ENCODE measurements around the gene LAMC1. TPM values are rescaled to one million over a fixed set of nuclear protein-coding genes. Genes with fewer than 3 reads are reported as not detected.

LAMC1 gene
- total and polyA plus RNA-seq, 2 experiments from 2014 or later, result 185 to 686 TPM

DNA sequence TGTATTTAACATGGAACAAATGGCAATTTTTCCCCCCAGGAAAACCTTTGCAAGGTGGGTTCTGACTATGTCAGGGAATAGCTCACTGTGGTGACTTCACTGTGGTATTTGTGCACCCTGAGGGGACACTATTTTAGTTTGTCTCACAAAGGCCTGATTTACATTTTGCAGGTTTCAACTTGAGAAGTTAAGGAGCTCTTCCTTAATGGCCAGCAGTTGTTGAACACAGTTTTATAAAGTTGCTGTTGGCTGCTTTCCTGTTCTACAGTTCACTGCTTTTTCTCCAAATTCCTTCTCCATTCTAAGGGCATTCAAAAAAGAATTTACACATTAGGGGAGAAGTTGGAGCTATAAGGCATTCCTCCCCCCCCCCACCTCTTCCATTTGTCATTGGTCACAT, 4.6 kb downstream of the LAMC1 start:
- no peak overlapping the region for H2AFZ ChIP-seq
- DNase-seq, result no peak
- peaks cover 23% of the 10 kb centered on the region; the same call in 1 of the 2 replicates for H3K36me3 ChIP-seq (ENCODE audit: low read depth)
- peak overlapping the region; percentile 95 for H3K9ac ChIP-seq
- in situ Hi-C loops (cut with MboI), result no loop called here
- no peaks in the 10 kb centered on the region for H3K9me3 ChIP-seq (ENCODE audit: low read depth)
- peak overlapping the region; percentile 97 for H3K4me3 ChIP-seq
- no peak for TF ChIP-seq EZH2phosphoT487 (IDR thresholded peaks at IDR 0.05; ENCODE audit: insufficient read depth, low read depth)
- no peak for TF ChIP-seq EZH2 (IDR thresholded peaks at IDR 0.05; ENCODE audit: insufficient read depth, poor library complexity, severe bottlenecking)
- peaks cover 53% of the 10 kb centered on the region for H3K4me1 ChIP-seq (ENCODE audit: insufficient read depth)
- H3K79me2 ChIP-seq (ENCODE audit: insufficient read depth), result peaks cover 91% of the 10 kb centered on the region
- no peaks in the 10 kb centered on the region for H3K9me2 ChIP-seq (ENCODE audit: insufficient read depth)
- peak overlapping the region; percentile 98 for H3K27ac ChIP-seq
- H3K27me3 ChIP-seq (replicated peaks; ENCODE audit: insufficient read depth), result no peaks in the 10 kb centered on the region
- H3F3A ChIP-seq (ENCODE audit: insufficient read depth), result peaks cover 74% of the 10 kb centered on the region
- no peaks in the 10 kb centered on the region for H4K20me1 ChIP-seq (ENCODE audit: insufficient read depth)
- H3K4me2 ChIP-seq (ENCODE audit: unreplicated experiment), result peak overlapping the region; percentile 99

- Histone ChIP-seq H3K4me3 (peak overlapping the region; percentile 97), H3K4me1 (ENCODE audit: insufficient read depth) (peaks cover 57% of the 10 kb centered on the region), H3K36me3 (ENCODE audit: low read depth) (peaks cover 30% of the 10 kb centered on the region; the same call in 1 of the 2 replicates), H3K9me2 (ENCODE audit: insufficient read depth) (no peaks in the 10 kb centered on the region), H3K27me3 (replicated peaks; ENCODE audit: insufficient read depth) (no peaks in the 10 kb centered on the region), H2AFZ (no peak overlapping the region), H3F3A (ENCODE audit: insufficient read depth) (peaks cover 85% of the 10 kb centered on the region), H3K79me2 (ENCODE audit: insufficient read depth) (peaks cover 100% of the 10 kb centered on the region), H3K27ac (peak overlapping the region; percentile 82), H3K9me3 (ENCODE audit: low read depth) (no peaks in the 10 kb centered on the region), H4K20me1 (ENCODE audit: insufficient read depth) (peaks cover 6% of the 10 kb centered on the region; the same call in 1 of the 2 replicates), H3K4me2 (ENCODE audit: unreplicated experiment) (peak overlapping the region; percentile 99), H3K9ac (peak overlapping the region; percentile 95)
- TF ChIP-seq EZH2 (IDR thresholded peaks at IDR 0.05; ENCODE audit: insufficient read depth, poor library complexity, severe bottlenecking) (no peak), EZH2phosphoT487 (IDR thresholded peaks at IDR 0.05; ENCODE audit: insufficient read depth, low read depth) (no peak)
- WGBS, 2 experiments (ENCODE audit: low coverage in 1 of 2, low lambda C conversion rate in 2 of 2, missing lambda C conversion rate in 2 of 2), result 2% methylated on average over 3 of the region's 3 CpGs
- in situ Hi-C loops (cut with MboI), result no loop called here
- DNase-seq, result peak; percentile 92
Observed at GRCh38 chr1:183029591-183030000, 6.4 kb downstream of the LAMC1 start.

DNA sequence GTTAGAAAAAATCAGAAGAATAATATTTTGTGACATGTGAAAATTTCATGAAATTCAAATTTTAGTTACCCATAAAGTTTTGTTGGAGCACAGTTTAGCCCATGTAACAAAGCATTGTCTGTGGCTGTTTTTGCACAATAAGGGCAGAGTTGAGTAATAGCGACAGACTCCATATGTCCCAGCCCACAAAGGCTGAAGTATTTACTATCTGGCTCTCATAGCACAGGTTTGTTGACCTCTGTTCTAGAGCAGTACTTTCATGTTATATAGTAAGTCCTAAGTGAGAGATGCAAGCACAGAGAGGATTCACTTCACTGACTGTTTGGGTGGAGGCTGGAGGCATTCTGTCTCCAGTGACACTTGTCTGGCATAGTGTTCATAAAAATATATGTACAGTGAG, 6.8 kb downstream of the LAMC1 start:
- peaks cover 6% of the 10 kb centered on the region; the same call in 1 of the 2 replicates for H4K20me1 ChIP-seq (ENCODE audit: insufficient read depth)
- DNase-seq, result peak; percentile 76
- WGBS, 2 experiments (ENCODE audit: low coverage in 1 of 2, low lambda C conversion rate in 2 of 2, missing lambda C conversion rate in 2 of 2), result 20 to 21% methylated on average over 1 of the region's 1 CpG

DNA sequence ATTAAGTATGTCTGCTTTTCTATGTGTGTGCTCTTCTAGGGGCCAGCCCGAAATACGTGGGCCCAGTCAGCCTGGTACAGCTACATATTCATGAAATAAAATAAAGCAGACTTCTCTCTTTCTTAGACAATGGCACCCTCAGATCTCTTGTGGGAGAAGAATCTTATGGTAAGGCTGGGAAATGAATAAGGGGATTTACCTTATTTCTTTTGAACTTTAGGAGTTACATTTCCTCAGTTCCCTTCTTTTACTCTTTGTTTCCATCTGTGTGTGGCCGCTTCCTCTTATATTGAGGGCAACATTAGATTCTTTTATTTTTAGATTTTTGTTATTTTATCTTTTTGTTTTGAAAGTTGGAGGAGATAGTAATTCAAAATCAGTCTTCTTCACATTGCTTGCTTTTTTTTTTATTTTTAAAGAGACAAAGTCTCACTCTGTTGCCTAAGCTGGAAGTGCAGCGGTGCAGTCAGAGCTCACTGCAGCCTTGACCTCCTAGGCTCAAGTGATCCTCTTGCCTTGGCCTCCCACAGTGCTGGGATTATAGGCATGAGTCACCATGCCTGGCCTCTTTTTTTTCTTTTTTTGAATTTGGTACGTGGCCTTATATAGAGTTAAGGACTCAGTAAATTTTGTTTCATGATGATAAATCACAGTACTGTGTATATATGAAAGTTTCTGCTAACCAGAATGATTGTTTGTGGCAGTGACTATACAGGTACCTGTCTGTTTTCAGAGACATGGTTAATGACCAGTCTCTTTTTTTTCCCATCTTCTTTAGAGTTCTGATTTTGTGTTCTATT, 9.1 kb downstream of the LAMC1 start:
- no peaks in the 10 kb centered on the region for H3K27me3 ChIP-seq (replicated peaks; ENCODE audit: insufficient read depth)
- H3K4me2 ChIP-seq (ENCODE audit: unreplicated experiment), result peak overlapping the region; percentile 99
- peaks cover 100% of the 10 kb centered on the region for H3K79me2 ChIP-seq (ENCODE audit: insufficient read depth)
- peaks cover 56% of the 10 kb centered on the region for H3K4me1 ChIP-seq (ENCODE audit: insufficient read depth)
- peaks cover 73% of the 10 kb centered on the region for H3F3A ChIP-seq (ENCODE audit: insufficient read depth)
- no peak overlapping the region for H2AFZ ChIP-seq
- 51 to 54% methylated on average over 5 of the region's 5 CpGs for WGBS, 2 experiments (ENCODE audit: low coverage in 1 of 2, low lambda C conversion rate in 2 of 2, missing lambda C conversion rate in 2 of 2)
- H3K27ac ChIP-seq, result peak overlapping the region; percentile 82
- no peaks in the 10 kb centered on the region for H3K9me2 ChIP-seq (ENCODE audit: insufficient read depth)
- H3K4me3 ChIP-seq, result peak overlapping the region; percentile 7; the same call in 1 of the 2 replicates
- in situ Hi-C loops (cut with MboI), result no loop called here
- DNase-seq, result no peak
- H4K20me1 ChIP-seq (ENCODE audit: insufficient read depth), result peaks cover 6% of the 10 kb centered on the region; the same call in 1 of the 2 replicates
- no peaks in the 10 kb centered on the region for H3K9me3 ChIP-seq (ENCODE audit: low read depth)
- TF ChIP-seq EZH2phosphoT487 (IDR thresholded peaks at IDR 0.05; ENCODE audit: insufficient read depth, low read depth) (no peak), EZH2 (IDR thresholded peaks at IDR 0.05; ENCODE audit: insufficient read depth, poor library complexity, severe bottlenecking) (no peak)
- H3K36me3 ChIP-seq (ENCODE audit: low read depth), result peaks cover 20% of the 10 kb centered on the region; the same call in 1 of the 2 replicates
- peak overlapping the region; percentile 27 for H3K9ac ChIP-seq

More for the DNA sequence above, 6.8 kb downstream of the LAMC1 start:
- no peak overlapping the region for H2AFZ ChIP-seq
- peak overlapping the region; percentile 99 for H3K4me2 ChIP-seq (ENCODE audit: unreplicated experiment)
- no peaks in the 10 kb centered on the region for H3K9me2 ChIP-seq (ENCODE audit: insufficient read depth)
- H3K4me3 ChIP-seq, result peak overlapping the region; percentile 97
- TF ChIP-seq EZH2phosphoT487 (IDR thresholded peaks at IDR 0.05; ENCODE audit: insufficient read depth, low read depth) (no peak), EZH2 (IDR thresholded peaks at IDR 0.05; ENCODE audit: insufficient read depth, poor library complexity, severe bottlenecking) (no peak)
- H3K36me3 ChIP-seq (ENCODE audit: low read depth), result peaks cover 29% of the 10 kb centered on the region; the same call in 1 of the 2 replicates
- no peaks in the 10 kb centered on the region for H3K27me3 ChIP-seq (replicated peaks; ENCODE audit: insufficient read depth)
- peaks cover 57% of the 10 kb centered on the region for H3K4me1 ChIP-seq (ENCODE audit: insufficient read depth)
- peaks cover 80% of the 10 kb centered on the region for H3F3A ChIP-seq (ENCODE audit: insufficient read depth)
- in situ Hi-C loops (cut with MboI), result no loop called here
- peak overlapping the region; percentile 82 for H3K27ac ChIP-seq
- peaks cover 100% of the 10 kb centered on the region for H3K79me2 ChIP-seq (ENCODE audit: insufficient read depth)
- H3K9me3 ChIP-seq (ENCODE audit: low read depth), result no peaks in the 10 kb centered on the region
- peak overlapping the region; percentile 95 for H3K9ac ChIP-seq
